HG03457 (cell line): Measurements from ENCODE around the gene ANKRD44.

ENCODE experiments used
- ATAC-seq: cut with Tn5 transposase; IDR thresholded peaks from one replicate; pipeline ENCODE4 v1.9.1; 2021; ENCODE audit warnings: moderate number of reproducible peaks; ENCODE audit not compliant: unreplicated experiment

The ANKRD44 gene

GRCh38 chr2:197322724-197323720 is 12.4 kb upstream of the ANKRD44 start:
- no peak for ATAC-seq

DNA sequence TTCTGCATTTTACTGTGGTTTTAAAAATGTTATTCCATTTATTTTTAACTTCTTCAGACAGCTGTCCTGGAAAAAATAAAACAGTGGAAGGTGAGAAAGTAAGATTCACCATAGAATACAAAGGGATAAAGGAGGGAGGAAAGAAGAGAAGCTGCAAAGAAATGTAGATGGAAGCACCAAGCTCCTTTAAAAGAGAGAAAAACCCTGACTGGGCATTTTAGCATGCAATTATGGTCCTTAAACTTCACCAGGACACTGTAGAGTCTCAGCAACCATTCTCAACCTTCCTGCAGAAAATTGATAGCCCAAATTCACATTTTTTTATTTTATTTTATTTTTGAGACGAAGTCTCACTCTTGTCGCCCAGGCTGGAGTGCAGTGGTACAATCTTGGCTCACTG is 11.6 kb upstream of the ANKRD44 start:
- no peak for ATAC-seq

- no peak for ATAC-seq
These were observed 4.8 kb upstream of the ANKRD44 start for GRCh38 chr2:197315371-197315770.

GRCh38 chr2:197312186-197312585 is 1.6 kb upstream of the ANKRD44 start:
- no peak for ATAC-seq

DNA sequence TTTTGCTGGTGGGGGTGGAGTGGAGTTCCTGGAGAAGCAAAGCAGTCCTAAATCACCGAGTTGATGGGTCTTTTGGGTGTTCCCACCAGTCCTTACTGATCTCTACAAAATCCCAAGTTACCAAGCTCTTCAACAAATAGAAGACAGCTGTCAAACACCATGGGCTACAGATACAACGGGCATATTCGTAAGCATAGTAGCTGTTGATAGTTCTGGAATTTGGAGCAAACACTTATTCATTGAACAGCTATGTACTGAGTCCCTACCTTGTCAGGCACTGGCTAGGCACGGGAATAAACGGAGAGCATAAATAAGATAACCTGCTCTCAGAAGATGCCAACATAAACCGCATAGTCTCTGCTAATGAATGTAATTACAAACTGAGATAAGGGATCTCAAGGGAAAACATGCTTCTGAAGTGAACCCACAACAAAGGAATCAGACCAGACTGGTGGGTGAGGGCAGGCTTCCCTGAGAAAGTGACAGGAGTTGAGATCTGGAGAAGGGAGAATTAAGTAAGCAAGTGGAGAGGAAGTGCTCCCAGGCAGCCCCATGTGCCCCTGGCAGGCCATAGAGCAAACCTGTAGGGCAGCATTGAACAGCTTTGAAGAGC is 947 bp upstream of the ANKRD44 start:
- ATAC-seq: no peak

DNA sequence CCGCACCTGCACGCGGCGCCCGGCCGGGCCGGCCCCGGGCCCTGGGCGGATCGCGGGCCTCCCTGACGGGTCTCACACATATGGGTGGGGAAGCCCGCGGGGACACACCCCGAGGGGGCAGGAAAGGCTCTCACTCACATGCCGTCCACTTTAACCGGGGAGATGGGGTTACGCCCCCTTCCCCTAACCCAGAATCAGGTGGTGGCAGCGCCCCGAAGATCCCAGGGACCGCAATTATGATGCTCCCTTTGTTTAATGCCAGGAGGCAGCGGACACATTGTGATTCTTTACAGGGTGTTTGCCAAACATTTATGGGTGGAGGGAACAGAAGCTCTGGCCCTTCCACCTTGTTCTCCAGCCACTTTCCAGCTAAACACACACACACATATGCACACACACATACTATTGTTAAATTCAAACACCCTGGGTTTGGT is 424 bp upstream of the ANKRD44 start:
- no peak for ATAC-seq

DNA sequence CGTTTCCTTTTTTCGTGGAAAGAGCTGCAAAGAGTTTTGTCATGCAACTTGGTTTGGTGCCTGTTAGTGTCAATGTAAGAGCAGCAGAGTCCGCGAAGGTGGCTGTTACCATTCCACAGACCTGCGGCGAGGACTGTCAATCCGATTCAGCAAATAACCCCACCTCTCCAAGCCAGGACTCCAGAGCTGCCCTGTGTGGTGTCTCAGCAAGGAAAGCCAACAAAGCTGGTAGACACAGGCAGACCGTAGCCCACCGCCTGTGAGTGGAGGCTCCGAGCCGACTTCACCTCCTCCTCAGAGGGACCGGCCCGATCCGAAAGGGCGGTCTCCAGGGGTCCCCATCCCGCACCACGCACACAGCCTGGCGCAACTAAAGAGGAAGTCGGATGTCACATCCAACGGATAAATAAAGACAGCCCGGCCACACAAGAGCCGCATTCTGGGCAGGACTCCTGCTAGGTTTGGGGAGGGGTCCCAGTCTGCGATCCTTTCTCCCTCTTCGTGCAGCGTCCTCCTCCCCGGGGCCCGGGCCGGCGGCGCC is 819 bp downstream of the ANKRD44 start:
- ATAC-seq: no peak

- ATAC-seq: no peak
These were observed 1.4 kb downstream of the ANKRD44 start for GRCh38 chr2:197308996-197309690.

DNA sequence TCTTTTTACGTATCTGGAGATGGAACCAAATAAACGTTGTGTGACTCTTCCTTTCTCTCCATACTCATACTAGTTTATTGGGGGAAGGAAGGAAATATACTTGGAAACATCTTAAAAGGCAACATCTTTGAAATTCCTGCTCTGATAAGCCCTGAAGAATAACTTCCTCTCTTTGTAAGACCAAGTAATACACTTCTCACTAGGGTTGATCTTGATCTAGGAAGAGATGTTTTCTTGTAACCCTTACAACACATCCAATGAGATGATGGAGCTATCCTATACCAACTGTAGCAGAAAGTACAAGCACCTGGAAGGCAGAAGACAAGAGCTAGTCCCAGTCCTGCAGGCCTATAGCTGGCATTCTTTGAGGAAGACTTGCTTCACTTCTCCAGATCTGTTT is 2.0 kb downstream of the ANKRD44 start:
- ATAC-seq: no peak

GRCh38 chr2:197307933-197308521 is 2.6 kb downstream of the ANKRD44 start:
- ATAC-seq: peak; percentile 22

GRCh38 chr2:197307236-197307932 is 3.2 kb downstream of the ANKRD44 start:
- ATAC-seq: no peak

DNA sequence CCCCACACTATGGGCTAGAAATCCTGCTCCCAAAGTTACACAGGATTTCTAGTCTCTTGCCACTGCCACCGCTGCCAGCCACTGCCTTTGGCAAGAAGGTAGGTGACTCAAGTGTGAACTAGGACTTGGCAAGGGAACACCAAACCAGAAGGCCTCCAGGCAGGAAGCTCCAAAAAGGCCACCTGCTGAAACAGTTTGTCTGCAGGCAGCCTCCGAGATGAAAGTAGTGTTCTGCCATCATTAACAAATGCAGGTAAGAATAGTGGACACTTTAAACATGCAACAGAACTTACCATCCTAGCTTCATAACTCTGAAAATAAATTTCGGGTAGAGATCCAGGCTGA is 3.9 kb downstream of the ANKRD44 start:
- ATAC-seq: no peak

- ATAC-seq: no peak
These were observed 4.4 kb downstream of the ANKRD44 start for GRCh38 chr2:197306024-197306695.

- ATAC-seq: peak; percentile 29
These were observed 6.0 kb downstream of the ANKRD44 start for GRCh38 chr2:197304556-197305011.

- ATAC-seq: no peak
These were observed 10.4 kb downstream of the ANKRD44 start for GRCh38 chr2:197300139-197300538.

GRCh38 chr2:197298609-197299008 is 12.0 kb downstream of the ANKRD44 start:
- ATAC-seq: no peak

GRCh38 chr2:197297772-197298318 is 12.7 kb downstream of the ANKRD44 start:
- ATAC-seq: no peak

DNA sequence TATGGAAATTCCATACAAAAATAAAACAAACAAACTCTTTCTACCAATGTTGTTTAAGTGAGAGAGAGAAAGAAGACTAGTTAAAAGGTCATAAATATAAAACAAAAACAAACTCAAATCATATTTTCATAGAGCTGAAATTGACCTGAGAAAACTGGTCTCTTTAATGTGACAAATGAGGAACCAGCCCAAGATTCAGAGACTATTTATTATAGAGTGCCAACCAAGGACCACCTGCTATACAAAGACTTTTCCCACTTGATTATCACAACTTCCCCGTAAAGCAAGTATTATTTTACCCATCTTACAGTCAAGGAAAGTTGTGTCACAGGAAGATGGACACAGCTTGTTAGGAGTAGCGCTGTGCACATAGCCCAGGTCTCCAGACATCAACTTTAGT is 13.3 kb downstream of the ANKRD44 start:
- no peak for ATAC-seq

DNA sequence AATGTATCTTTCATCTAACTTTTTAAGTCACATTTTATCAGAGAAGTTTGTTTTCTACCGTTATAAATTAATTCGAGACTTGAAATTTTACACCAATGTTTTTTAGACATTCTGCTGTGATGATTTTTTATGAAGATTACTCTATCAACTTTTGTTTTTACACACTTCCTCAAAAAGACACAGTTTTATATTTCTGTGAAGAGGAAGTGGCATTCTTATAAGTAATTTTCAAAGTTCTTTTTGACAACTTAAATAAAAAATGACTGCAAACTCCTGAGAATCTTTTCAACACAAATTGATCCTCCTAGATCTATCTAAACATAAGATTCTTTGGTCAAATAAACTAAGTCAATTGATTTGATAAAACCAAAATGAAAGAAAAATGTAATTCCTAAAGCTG is 13.7 kb downstream of the ANKRD44 start:
- no peak for ATAC-seq
